Astrocyte of the spinal cord (primary cell): ENCODE data around the gene EPOP.
A peak's percentile ranks its signal among the peaks of the same experiment; 100 is the strongest.

Source experiments
- DNase-seq: peaks from one replicate; pipeline ENCODE4 v3.0.0; 2011; ENCODE audit warnings: low read depth, low spot score
- H3K4me3 ChIP-seq: 2 replicates; pipeline ENCODE4 v1.5.1; 2011; ENCODE audit warnings: low read depth, mild to moderate bottlenecking, low read length, moderate library complexity
- in situ Hi-C: cut with HindIII; loops from 2 replicates; pipeline ENCODE4 v1.10.0; 2017; ENCODE audit warnings: low sequenced_read_pairs
- TF ChIP-seq, protein P1 (sequence below): IDR thresholded peaks from 2 replicates; pipeline ENCODE4 v1.5.1; 2012; ENCODE audit warnings: low read depth, mild to moderate bottlenecking, low read length, inconsistent platforms

EPOP gene

DNA sequence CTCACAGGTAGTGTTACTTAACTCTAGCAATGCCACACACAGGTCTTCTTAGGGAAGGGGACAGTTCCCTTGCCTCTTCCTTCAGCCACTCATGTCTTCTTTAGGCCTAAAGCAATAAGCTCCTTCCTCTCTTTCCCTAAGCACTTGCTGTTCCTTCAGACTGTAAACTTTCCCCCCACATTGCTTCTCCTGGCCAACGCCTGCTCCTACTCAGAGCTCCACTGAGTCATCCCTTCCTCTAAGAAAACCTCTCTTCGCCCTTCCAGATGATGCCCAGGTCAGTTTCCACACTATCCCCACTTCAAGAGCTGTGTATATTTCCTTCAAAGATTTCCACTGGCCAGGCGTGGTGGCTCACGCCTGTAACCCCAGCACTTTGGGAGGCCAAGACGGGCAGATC, 12.5 kb upstream of the EPOP start:
- TF ChIP-seq, protein P1, sequence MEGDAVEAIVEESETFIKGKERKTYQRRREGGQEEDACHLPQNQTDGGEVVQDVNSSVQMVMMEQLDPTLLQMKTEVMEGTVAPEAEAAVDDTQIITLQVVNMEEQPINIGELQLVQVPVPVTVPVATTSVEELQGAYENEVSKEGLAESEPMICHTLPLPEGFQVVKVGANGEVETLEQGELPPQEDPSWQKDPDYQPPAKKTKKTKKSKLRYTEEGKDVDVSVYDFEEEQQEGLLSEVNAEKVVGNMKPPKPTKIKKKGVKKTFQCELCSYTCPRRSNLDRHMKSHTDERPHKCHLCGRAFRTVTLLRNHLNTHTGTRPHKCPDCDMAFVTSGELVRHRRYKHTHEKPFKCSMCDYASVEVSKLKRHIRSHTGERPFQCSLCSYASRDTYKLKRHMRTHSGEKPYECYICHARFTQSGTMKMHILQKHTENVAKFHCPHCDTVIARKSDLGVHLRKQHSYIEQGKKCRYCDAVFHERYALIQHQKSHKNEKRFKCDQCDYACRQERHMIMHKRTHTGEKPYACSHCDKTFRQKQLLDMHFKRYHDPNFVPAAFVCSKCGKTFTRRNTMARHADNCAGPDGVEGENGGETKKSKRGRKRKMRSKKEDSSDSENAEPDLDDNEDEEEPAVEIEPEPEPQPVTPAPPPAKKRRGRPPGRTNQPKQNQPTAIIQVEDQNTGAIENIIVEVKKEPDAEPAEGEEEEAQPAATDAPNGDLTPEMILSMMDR, result no peak
- DNase-seq, result no peak
- in situ Hi-C loops, result no loop called here
- H3K4me3 ChIP-seq, result no peak overlapping the region

DNA sequence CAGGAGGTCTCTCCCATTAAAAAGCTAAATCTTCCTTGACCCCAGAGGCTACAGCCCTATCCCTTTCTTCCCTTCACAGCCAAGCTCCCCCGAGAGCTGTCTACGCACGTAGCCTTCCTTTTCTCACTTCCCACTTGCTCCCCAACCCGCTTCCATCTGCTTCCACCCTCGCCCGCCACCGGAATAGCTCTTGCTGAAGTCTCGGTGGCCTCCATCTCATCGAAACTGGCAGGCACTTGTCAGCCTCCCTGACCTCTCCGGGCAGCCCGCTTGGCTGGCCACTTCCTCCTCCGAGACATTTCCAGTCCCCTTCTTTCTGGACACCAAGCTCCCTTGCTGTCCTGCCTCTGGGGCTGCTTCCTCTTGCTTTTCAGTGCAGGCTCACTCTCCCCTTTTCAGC, 10.7 kb upstream of the EPOP start:
- in situ Hi-C loops, result no loop called here
- no peak for DNase-seq
- H3K4me3 ChIP-seq, result no peak overlapping the region
- TF ChIP-seq, protein P1, result no peak

DNA sequence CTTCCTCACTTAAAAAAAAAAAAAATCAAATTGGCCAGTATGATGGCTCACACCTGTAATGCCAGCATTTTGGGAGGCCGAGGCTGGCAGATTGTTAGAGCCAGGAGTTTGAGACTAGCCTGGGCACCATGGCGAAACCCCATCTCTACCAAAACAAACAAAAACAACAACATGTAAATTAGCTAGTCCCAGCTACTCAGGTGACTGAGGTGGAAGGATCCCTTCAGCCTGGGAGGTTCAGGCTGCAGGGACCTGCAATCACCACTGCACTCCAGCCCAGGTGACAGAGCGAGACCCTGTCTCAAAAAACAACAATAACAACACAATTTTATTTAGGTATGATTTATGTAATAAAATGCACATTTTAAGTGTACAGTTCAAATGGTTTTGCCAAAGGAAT, 6.3 kb upstream of the EPOP start:
- TF ChIP-seq, protein P1, result no peak
- DNase-seq, result no peak
- in situ Hi-C loops, result no loop called here
- no peak overlapping the region for H3K4me3 ChIP-seq

DNA sequence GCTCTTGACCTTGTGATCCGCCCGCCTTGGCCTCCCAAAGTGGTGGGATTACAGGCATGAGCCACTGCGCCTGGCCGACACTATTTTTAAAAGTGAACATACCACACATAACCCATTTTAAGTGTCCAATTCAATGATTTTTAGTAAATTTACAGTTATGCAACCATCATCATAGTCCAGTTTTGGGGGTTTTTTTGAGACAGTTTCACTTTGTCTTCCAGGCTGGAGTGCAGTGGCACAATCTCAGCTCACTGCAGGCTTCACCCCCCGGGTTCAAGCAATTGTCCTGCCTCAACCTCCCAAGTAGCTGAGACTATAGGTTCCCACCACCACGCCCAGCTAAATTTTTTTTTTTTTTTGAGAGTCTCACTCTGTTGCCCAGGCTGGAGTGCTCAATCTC, 3.1 kb upstream of the EPOP start:
- TF ChIP-seq, protein P1, result no peak
- in situ Hi-C loops, result no loop called here
- no peak for DNase-seq

DNA sequence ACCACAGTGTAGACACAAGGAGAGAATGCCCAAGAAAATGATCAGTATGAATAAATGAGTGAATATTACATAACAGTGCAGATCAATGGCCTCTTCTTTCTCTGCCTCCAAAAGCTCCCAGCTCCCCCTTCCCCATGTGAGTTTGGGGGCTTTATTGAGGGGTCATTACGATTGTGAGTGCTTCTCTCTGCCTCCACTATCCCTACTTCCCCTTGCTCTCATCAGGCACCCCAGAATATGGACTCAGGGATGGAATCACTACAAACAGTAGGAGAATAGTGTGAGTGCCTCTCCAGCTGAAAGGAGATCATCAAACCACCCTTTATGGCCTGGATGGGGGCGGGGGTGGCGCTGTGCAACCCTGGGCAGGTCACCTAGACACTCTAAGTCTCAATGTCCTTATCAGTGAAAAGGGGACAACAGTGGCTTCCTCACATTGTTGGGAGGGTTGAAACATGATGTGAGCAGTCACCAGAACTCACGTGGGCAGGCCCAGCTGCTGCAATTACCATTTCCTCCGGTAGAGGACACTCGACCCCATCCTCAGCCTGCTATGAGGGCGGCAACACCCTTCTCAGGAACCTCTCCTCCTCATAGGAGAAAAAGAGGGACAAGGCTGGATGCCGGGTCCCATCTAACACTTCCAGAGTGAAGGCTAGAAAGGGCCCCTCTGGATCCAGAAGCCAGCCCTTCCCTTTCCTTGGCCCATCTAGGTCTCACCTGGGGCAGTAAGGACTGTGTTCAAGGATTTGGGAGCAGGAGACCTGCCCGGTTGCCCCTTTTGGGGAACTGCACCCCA, 2.1 kb upstream of the EPOP start:
- TF ChIP-seq, protein P1, result peak; percentile 96
- no peak overlapping the region for H3K4me3 ChIP-seq
- in situ Hi-C loops, result no loop called here
- peak; percentile 76 for DNase-seq

More for the DNA sequence above, 3.1 kb upstream of the EPOP start:
- H3K4me3 ChIP-seq, result no peak overlapping the region

DNA sequence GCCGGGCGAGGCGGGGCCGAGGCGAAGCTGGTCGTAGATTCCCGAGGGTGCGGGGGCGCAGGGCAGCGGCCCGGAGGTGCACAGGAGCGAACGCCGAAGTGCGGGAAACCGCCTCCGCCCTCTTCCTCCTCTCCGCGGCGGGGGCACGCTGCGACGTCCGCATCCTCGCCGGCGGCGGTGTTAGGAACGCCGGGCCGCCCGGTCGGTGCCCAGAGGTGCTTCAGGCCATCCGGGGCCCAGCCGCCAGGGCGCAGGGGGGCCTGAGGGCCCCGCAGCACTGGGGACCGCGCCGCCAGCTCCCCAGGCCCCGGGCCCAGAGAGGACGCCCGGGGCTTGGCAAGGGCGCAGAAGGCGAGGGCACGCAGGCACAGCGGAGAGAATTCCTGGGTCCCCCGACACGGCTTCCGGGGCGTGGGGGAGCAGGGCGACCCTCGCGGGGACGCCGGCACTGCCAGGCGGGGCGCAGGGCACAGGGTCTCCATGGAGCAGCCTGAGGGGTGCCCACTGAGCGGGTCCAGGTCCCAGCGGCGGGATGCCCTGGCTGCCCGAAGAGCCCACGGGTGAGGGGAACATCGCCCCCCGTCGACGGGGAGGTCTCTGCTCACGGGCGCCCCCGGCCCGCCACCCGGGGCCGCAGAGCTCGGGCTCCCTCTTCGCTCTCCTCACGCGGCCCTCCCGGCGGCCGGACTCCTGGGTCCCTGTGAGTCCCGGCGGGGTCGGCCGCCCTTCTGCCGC, 576 bp downstream of the EPOP start:
- peak overlapping the region; percentile 20 for H3K4me3 ChIP-seq
- TF ChIP-seq, protein P1, result no peak
- no peak for DNase-seq
- in situ Hi-C loops, result no loop called here
